ENCODE measurements around the gene TMEM256. TPM values are rescaled to one million over a fixed set of nuclear protein-coding genes. Genes with fewer than 3 reads are reported as not detected.

The TMEM256 gene
- total and polyA plus RNA-seq, 2 donors from 2014 or later = 55.8 to 389 TPM

DNA sequence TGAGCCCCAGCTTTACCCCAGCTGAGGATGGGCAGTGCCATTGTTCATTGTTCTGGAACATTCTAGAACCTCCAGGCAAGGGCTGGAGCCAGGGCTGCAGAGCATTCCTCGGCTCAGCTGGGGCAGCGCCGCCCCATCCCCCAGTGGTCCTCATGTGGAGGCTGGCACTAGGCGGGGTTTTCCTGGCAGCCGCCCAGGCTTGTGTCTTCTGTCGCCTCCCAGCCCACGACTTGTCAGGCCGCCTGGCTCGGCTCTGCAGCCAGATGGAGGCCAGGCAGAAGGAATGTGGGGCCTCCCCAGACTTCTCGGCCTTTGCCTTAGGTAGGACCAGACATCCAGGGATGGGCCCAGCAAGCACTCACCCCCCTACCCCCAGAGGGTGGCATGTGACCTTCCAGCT lies 48.8 kb downstream of the TMEM256 start, which contains the start of gene TMEM95:
Gene TMEM95 (plus strand): TSS at position 104 of the 400 bp plus-strand sequence. CDS start 49 bp downstream, at position 153.
- intact Hi-C loops (cut with DNase I) = no loop called here
- DNase-seq (peak in 3 of 5 donors; percentile 49 to 78 (median 60)), FAIRE-seq (no peak)
- Histone ChIP-seq H3K27ac (ENCODE audit: low read depth in 2 of 2, low read length in 2 of 2) (peak within 1 kb of the TSS in 1 of 2 donors; percentile 9), H3K36me3 (ENCODE audit: control insufficient read depth in 2 of 3, insufficient read depth in 3 of 3, low read length in 3 of 3) (no peaks in the 10 kb centered on the region), H3K9me3 (ENCODE audit: control insufficient read depth in 2 of 3, insufficient read depth in 1 of 3, low read length in 3 of 3) (no peaks in the 10 kb centered on the region), H3K9ac (ENCODE audit: low read length in 3 of 3) (peak within 1 kb of the TSS in 1 of 3 donors; percentile 43), H3K4me1 (ENCODE audit: control insufficient read depth in 2 of 3, insufficient read depth in 2 of 3, low read depth in 1 of 3, low read length in 3 of 3) (peaks cover 0 to 20% (median 9%) of the 10 kb centered on the region in 3 donors), H3K27me3 (ENCODE audit: control insufficient read depth, insufficient read depth, low read length) (no peaks in the 10 kb centered on the region), H3K4me3 (ENCODE audit: low read length in 3 of 3) (no peak within 1 kb of the TSS)
- TF ChIP-seq, protein P1, sequence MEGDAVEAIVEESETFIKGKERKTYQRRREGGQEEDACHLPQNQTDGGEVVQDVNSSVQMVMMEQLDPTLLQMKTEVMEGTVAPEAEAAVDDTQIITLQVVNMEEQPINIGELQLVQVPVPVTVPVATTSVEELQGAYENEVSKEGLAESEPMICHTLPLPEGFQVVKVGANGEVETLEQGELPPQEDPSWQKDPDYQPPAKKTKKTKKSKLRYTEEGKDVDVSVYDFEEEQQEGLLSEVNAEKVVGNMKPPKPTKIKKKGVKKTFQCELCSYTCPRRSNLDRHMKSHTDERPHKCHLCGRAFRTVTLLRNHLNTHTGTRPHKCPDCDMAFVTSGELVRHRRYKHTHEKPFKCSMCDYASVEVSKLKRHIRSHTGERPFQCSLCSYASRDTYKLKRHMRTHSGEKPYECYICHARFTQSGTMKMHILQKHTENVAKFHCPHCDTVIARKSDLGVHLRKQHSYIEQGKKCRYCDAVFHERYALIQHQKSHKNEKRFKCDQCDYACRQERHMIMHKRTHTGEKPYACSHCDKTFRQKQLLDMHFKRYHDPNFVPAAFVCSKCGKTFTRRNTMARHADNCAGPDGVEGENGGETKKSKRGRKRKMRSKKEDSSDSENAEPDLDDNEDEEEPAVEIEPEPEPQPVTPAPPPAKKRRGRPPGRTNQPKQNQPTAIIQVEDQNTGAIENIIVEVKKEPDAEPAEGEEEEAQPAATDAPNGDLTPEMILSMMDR (IDR thresholded peaks at IDR 0.05; ENCODE audit: borderline replicate concordance, extremely low read depth, insufficient read depth) = no peak

DNA sequence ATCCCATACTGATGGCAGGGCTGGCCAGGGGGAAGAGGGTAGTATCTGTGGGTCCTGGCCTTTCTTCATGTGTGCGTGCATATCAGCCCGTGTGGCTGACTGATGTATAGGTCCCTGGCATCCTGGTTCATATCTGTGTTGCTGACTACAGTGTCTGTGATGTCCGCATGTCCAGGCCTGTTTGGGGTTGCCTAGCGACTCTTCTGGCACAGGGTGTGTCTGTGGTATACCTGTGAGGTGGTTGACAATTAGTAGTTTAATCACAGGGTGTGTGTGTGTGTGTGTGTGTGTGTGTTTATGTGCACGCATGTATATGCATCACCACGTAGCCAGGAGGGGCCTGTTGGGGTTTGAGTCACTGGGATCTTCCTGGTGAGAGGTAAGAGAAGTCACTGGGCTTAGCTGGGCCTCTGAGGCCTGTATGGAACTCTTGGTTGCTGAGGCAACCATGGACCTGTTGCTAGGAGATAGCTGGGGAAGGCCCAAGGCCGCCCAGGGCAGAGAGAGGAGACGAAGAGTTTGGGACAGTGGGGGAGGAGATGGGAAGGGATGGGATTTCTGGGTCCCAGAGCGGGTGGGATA lies 49.5 kb downstream of the TMEM256 start:
- TF ChIP-seq, protein P1 (IDR thresholded peaks at IDR 0.05; ENCODE audit: borderline replicate concordance, extremely low read depth, insufficient read depth) = no peak
- no peaks in the 10 kb centered on the region for H3K9me3 ChIP-seq (ENCODE audit: control insufficient read depth in 2 of 3, insufficient read depth in 1 of 3, low read length in 3 of 3)
- no peak overlapping the region for H3K4me3 ChIP-seq (ENCODE audit: low read length in 3 of 3)
- peak in 2 of 5 donors; percentile 61 to 63 for DNase-seq
- intact Hi-C loops (cut with DNase I) = no loop called here
- peak overlapping the region in 1 of 3 donors; percentile 43 for H3K9ac ChIP-seq (ENCODE audit: low read length in 3 of 3)
- no peaks in the 10 kb centered on the region for H3K36me3 ChIP-seq (ENCODE audit: control insufficient read depth in 2 of 3, insufficient read depth in 3 of 3, low read length in 3 of 3)
- no peak for FAIRE-seq
- H3K27ac ChIP-seq (ENCODE audit: low read depth in 2 of 2, low read length in 2 of 2) = no peak overlapping the region
- no peaks in the 10 kb centered on the region for H3K27me3 ChIP-seq (ENCODE audit: control insufficient read depth, insufficient read depth, low read length)
- H3K4me1 ChIP-seq (ENCODE audit: control insufficient read depth in 2 of 3, insufficient read depth in 2 of 3, low read depth in 1 of 3, low read length in 3 of 3) = peaks cover 3 to 25% (median 13%) of the 10 kb centered on the region in 3 donors

Other genes with a start within 250 kb of the TMEM256 start
Only the 30 nearest of the 39 such genes appear.
- gene DVL2, start 169.6 kb downstream of the TMEM256 start, total RNA-seq = 35.8 TPM
- gene DVL2, start 169.6 kb downstream of the TMEM256 start, polyA plus RNA-seq (ENCODE audit: insufficient read depth, low read depth, low replicate concordance) = 18.0 TPM
- 28.1 TPM for gene PHF23, start 164.6 kb downstream of the TMEM256 start, total RNA-seq
- 48.5 TPM for gene PHF23, start 164.6 kb downstream of the TMEM256 start, polyA plus RNA-seq (ENCODE audit: insufficient read depth, low read depth, low replicate concordance)
- gene GABARAP, start 161.6 kb downstream of the TMEM256 start, total RNA-seq = 477 TPM
- 1,483 TPM for gene GABARAP, start 161.6 kb downstream of the TMEM256 start, polyA plus RNA-seq (ENCODE audit: insufficient read depth, low read depth, low replicate concordance)
- 113 TPM for gene CTDNEP1, start 152.4 kb downstream of the TMEM256 start, total RNA-seq
- 124 TPM for gene CTDNEP1, start 152.4 kb downstream of the TMEM256 start, polyA plus RNA-seq (ENCODE audit: insufficient read depth, low read depth, low replicate concordance)
- gene ELP5, start 151.9 kb downstream of the TMEM256 start, total RNA-seq = 41.9 TPM
- 110 TPM for gene ELP5, start 151.9 kb downstream of the TMEM256 start, polyA plus RNA-seq (ENCODE audit: insufficient read depth, low read depth, low replicate concordance)
- gene CLDN7, start 141.6 kb downstream of the TMEM256 start, total RNA-seq = 233 TPM
- 119 TPM for gene CLDN7, start 141.6 kb downstream of the TMEM256 start, polyA plus RNA-seq (ENCODE audit: insufficient read depth, low read depth, low replicate concordance)
- gene SLC2A4, start 122.4 kb downstream of the TMEM256 start, total RNA-seq = 4.2 TPM
- 2.8 TPM for gene SLC2A4, start 122.4 kb downstream of the TMEM256 start, polyA plus RNA-seq (ENCODE audit: insufficient read depth, low read depth, low replicate concordance)
- gene YBX2, start 109.5 kb downstream of the TMEM256 start, total RNA-seq = 1.3 TPM
- 3.3 TPM for gene YBX2, start 109.5 kb downstream of the TMEM256 start, polyA plus RNA-seq (ENCODE audit: insufficient read depth, low read depth, low replicate concordance)
- gene EIF5A, start 96.5 kb downstream of the TMEM256 start, total RNA-seq = 306 TPM
- gene EIF5A, start 96.5 kb downstream of the TMEM256 start, polyA plus RNA-seq (ENCODE audit: insufficient read depth, low read depth, low replicate concordance) = 434 TPM
- gene GPS2, start 88.7 kb downstream of the TMEM256 start, total RNA-seq = 67.0 TPM
- gene GPS2, start 88.7 kb downstream of the TMEM256 start, polyA plus RNA-seq (ENCODE audit: insufficient read depth, low read depth, low replicate concordance) = 101 TPM
- 44.7 TPM for gene NEURL4, start 74.8 kb downstream of the TMEM256 start, total RNA-seq
- gene NEURL4, start 74.8 kb downstream of the TMEM256 start, polyA plus RNA-seq (ENCODE audit: insufficient read depth, low read depth, low replicate concordance) = 21.2 TPM
- 26.0 TPM for gene ACAP1, start 67.6 kb downstream of the TMEM256 start, total RNA-seq
- 9.9 TPM for gene ACAP1, start 67.6 kb downstream of the TMEM256 start, polyA plus RNA-seq (ENCODE audit: insufficient read depth, low read depth, low replicate concordance)
- gene KCTD11, start 51.9 kb downstream of the TMEM256 start, total RNA-seq = 14.4 TPM
- gene KCTD11, start 51.9 kb downstream of the TMEM256 start, polyA plus RNA-seq (ENCODE audit: insufficient read depth, low read depth, low replicate concordance) = 7.2 TPM
- not detected for gene TMEM95, start 48.9 kb downstream of the TMEM256 start, total RNA-seq
- not detected for gene TMEM95, start 48.9 kb downstream of the TMEM256 start, polyA plus RNA-seq (ENCODE audit: insufficient read depth, low read depth, low replicate concordance)
- 9.3 TPM for gene TNK1, start 23.0 kb downstream of the TMEM256 start, total RNA-seq
- gene TNK1, start 23.0 kb downstream of the TMEM256 start, polyA plus RNA-seq (ENCODE audit: insufficient read depth, low read depth, low replicate concordance) = 7.6 TPM
- gene PLSCR3, start 9.6 kb downstream of the TMEM256 start, total RNA-seq = 35.0 TPM
- gene PLSCR3, start 9.6 kb downstream of the TMEM256 start, polyA plus RNA-seq (ENCODE audit: insufficient read depth, low read depth, low replicate concordance) = 26.4 TPM
- gene NLGN2, start 3.7 kb upstream of the TMEM256 start, total RNA-seq = 23.4 TPM
- 7.3 TPM for gene NLGN2, start 3.7 kb upstream of the TMEM256 start, polyA plus RNA-seq (ENCODE audit: insufficient read depth, low read depth, low replicate concordance)
- not detected for gene SPEM1, start 16.2 kb upstream of the TMEM256 start, total RNA-seq
- not detected for gene SPEM1, start 16.2 kb upstream of the TMEM256 start, polyA plus RNA-seq (ENCODE audit: insufficient read depth, low read depth, low replicate concordance)
- gene SPEM2, start 21.5 kb upstream of the TMEM256 start, total RNA-seq = not detected
- gene SPEM2, start 21.5 kb upstream of the TMEM256 start, polyA plus RNA-seq (ENCODE audit: insufficient read depth, low read depth, low replicate concordance) = not detected
- gene SPEM3, start 24.8 kb upstream of the TMEM256 start, total RNA-seq = not detected
- not detected for gene SPEM3, start 24.8 kb upstream of the TMEM256 start, polyA plus RNA-seq (ENCODE audit: insufficient read depth, low read depth, low replicate concordance)
- 10.0 TPM for gene TMEM102, start 31.3 kb upstream of the TMEM256 start, total RNA-seq
- gene TMEM102, start 31.3 kb upstream of the TMEM256 start, polyA plus RNA-seq (ENCODE audit: insufficient read depth, low read depth, low replicate concordance) = 10.0 TPM
- 1.4 TPM for gene FGF11, start 35.4 kb upstream of the TMEM256 start, total RNA-seq
- 7.7 TPM for gene FGF11, start 35.4 kb upstream of the TMEM256 start, polyA plus RNA-seq (ENCODE audit: insufficient read depth, low read depth, low replicate concordance)
- gene CHRNB1, start 41.0 kb upstream of the TMEM256 start, total RNA-seq = 11.9 TPM
- gene CHRNB1, start 41.0 kb upstream of the TMEM256 start, polyA plus RNA-seq (ENCODE audit: insufficient read depth, low read depth, low replicate concordance) = 19.3 TPM
- 64.8 TPM for gene ZBTB4, start 75.5 kb upstream of the TMEM256 start, total RNA-seq
- gene ZBTB4, start 75.5 kb upstream of the TMEM256 start, polyA plus RNA-seq (ENCODE audit: insufficient read depth, low read depth, low replicate concordance) = 23.2 TPM
- not detected for gene SLC35G6, start 77.3 kb upstream of the TMEM256 start, total RNA-seq
- not detected for gene SLC35G6, start 77.3 kb upstream of the TMEM256 start, polyA plus RNA-seq (ENCODE audit: insufficient read depth, low read depth, low replicate concordance)
- 133 TPM for gene POLR2A, start 80.3 kb upstream of the TMEM256 start, total RNA-seq
- 18.6 TPM for gene POLR2A, start 80.3 kb upstream of the TMEM256 start, polyA plus RNA-seq (ENCODE audit: insufficient read depth, low read depth, low replicate concordance)
- 48.0 TPM for gene TNFSF12, start 145.0 kb upstream of the TMEM256 start, total RNA-seq
- gene TNFSF12, start 145.0 kb upstream of the TMEM256 start, polyA plus RNA-seq (ENCODE audit: insufficient read depth, low read depth, low replicate concordance) = 61.8 TPM
- 99.2 TPM for gene TNFSF13, start 154.7 kb upstream of the TMEM256 start, total RNA-seq
- 68.6 TPM for gene TNFSF13, start 154.7 kb upstream of the TMEM256 start, polyA plus RNA-seq (ENCODE audit: insufficient read depth, low read depth, low replicate concordance)
- 43.5 TPM for gene SENP3, start 157.8 kb upstream of the TMEM256 start, total RNA-seq
- gene SENP3, start 157.8 kb upstream of the TMEM256 start, polyA plus RNA-seq (ENCODE audit: insufficient read depth, low read depth, low replicate concordance) = 50.3 TPM
- gene CD68, start 175.5 kb upstream of the TMEM256 start, total RNA-seq = 92.6 TPM
- gene CD68, start 175.5 kb upstream of the TMEM256 start, polyA plus RNA-seq (ENCODE audit: insufficient read depth, low read depth, low replicate concordance) = 38.3 TPM

All from kidney (tissue), 14 donors.